Measurements from ENCODE around the gene ZNHIT3.
A peak's percentile ranks its signal among the peaks of the same experiment; 100 is the strongest.
"Not testable (repeated sequence)": the region's sequence is repeated elsewhere in the genome, so short reads cannot be mapped to it uniquely, and the experiment has no call there.

The ZNHIT3 gene

GRCh38 chr17:36486204-36487194 lies at the start of gene ZNHIT3:
TSS of gene ZNHIT3 (plus strand) at chr17:36486681. CDS start at chr17:36486700, 19 bp downstream.
- peak; percentile 95 for DNase-seq

GRCh38 chr17:36441792-36442191 lies 44.7 kb upstream of the ZNHIT3 start:
- not testable (repeated sequence) for DNase-seq

- no peak for DNase-seq
Observed at GRCh38 chr17:36443777-36444176, 42.7 kb upstream of the ZNHIT3 start.

GRCh38 chr17:36449997-36450396 lies 36.5 kb upstream of the ZNHIT3 start:
- not testable (repeated sequence) for DNase-seq

GRCh38 chr17:36452888-36453287 lies 33.6 kb upstream of the ZNHIT3 start:
- DNase-seq, result not testable (repeated sequence)

- DNase-seq, result not testable (repeated sequence)
Observed at GRCh38 chr17:36457701-36458100, 28.8 kb upstream of the ZNHIT3 start.

GRCh38 chr17:36459045-36459444 lies 27.4 kb upstream of the ZNHIT3 start:
- no peak for DNase-seq

GRCh38 chr17:36459601-36460000 lies 26.9 kb upstream of the ZNHIT3 start:
- no peak for DNase-seq

- no peak for DNase-seq
Observed at GRCh38 chr17:36460265-36460937, 26.1 kb upstream of the ZNHIT3 start.

GRCh38 chr17:36461330-36462110 lies 25.0 kb upstream of the ZNHIT3 start:
- DNase-seq, result no peak

GRCh38 chr17:36463916-36464764 lies 22.3 kb upstream of the ZNHIT3 start:
- no peak for DNase-seq

GRCh38 chr17:36464765-36465088 lies 21.8 kb upstream of the ZNHIT3 start:
- no peak for DNase-seq

- no peak for DNase-seq
Observed at GRCh38 chr17:36468903-36469635, 17.4 kb upstream of the ZNHIT3 start.

GRCh38 chr17:36469733-36470132 lies 16.7 kb upstream of the ZNHIT3 start:
- no peak for DNase-seq

GRCh38 chr17:36470499-36470898 lies 16.0 kb upstream of the ZNHIT3 start:
- DNase-seq, result no peak

- DNase-seq, result no peak
Observed at GRCh38 chr17:36474571-36474970, 11.9 kb upstream of the ZNHIT3 start.

GRCh38 chr17:36475346-36475970 lies 11.0 kb upstream of the ZNHIT3 start:
- DNase-seq, result no peak

- no peak for DNase-seq
Observed at GRCh38 chr17:36481829-36482228, 4.7 kb upstream of the ZNHIT3 start.

- DNase-seq, result peak; percentile 42
Observed at GRCh38 chr17:36482611-36483504, 3.6 kb upstream of the ZNHIT3 start.

- not testable (repeated sequence) for DNase-seq
Observed at GRCh38 chr17:36484021-36484420, 2.5 kb upstream of the ZNHIT3 start.

Data from NCI-H510A (cell line).